IPS-18a (cell line): ENCODE measurements around the gene SHC4.
A peak's percentile ranks its signal among the peaks of the same experiment; 100 is the strongest.

Experiments used
- H3K27ac ChIP-seq: one replicate; pipeline ENCODE4 v1.5.1; 2013; ENCODE audit warnings: low read length
- H3K27me3 ChIP-seq: one replicate; pipeline ENCODE4 v1.6.1; 2013; ENCODE audit warnings: mild to moderate bottlenecking, low read length; ENCODE audit not compliant: control insufficient read depth, insufficient read depth
- H3K36me3 ChIP-seq: one replicate; pipeline ENCODE4 v1.6.1; 2013; ENCODE audit warnings: low read depth, low read length; ENCODE audit not compliant: control insufficient read depth
- H3K4me1 ChIP-seq: one replicate; pipeline ENCODE4 v1.6.1; 2013; ENCODE audit warnings: low read depth, low read length; ENCODE audit not compliant: control insufficient read depth
- H3K4me3 ChIP-seq: one replicate; pipeline ENCODE4 v1.5.1; 2013; ENCODE audit warnings: low read length
- H3K9ac ChIP-seq: one replicate; pipeline ENCODE4 v1.6.1; 2013; ENCODE audit warnings: mild to moderate bottlenecking, low read length, moderate library complexity
- H3K9me3 ChIP-seq: one replicate; pipeline ENCODE4 v1.6.1; 2013; ENCODE audit warnings: low read depth, low read length; ENCODE audit not compliant: control insufficient read depth

Gene SHC4, protein sequence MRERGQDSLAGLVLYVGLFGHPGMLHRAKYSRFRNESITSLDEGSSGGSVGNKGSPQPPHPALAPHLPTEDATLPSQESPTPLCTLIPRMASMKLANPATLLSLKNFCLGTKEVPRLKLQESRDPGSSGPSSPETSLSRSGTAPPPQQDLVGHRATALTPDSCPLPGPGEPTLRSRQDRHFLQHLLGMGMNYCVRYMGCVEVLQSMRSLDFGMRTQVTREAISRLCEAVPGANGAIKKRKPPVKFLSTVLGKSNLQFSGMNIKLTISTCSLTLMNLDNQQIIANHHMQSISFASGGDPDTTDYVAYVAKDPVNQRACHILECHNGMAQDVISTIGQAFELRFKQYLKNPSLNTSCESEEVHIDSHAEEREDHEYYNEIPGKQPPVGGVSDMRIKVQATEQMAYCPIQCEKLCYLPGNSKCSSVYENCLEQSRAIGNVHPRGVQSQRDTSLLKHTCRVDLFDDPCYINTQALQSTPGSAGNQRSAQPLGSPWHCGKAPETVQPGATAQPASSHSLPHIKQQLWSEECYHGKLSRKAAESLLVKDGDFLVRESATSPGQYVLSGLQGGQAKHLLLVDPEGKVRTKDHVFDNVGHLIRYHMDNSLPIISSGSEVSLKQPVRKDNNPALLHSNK

GRCh38 chr15:48963524-48964113 lies at the start of gene SHC4:
Gene SHC4, minus strand, starts transcription at chr15:48963919. Its CDS starts 904 bp downstream, at chr15:48963015.
- H3K4me3 ChIP-seq: peak within 1 kb of the TSS; percentile 96
- H3K4me1 ChIP-seq: peaks cover 7% of the 10 kb centered on the region
- peak within 1 kb of the TSS; percentile 35 for H3K9ac ChIP-seq
- peaks cover 35% of the 10 kb centered on the region for H3K27me3 ChIP-seq
- H3K36me3 ChIP-seq: no peaks in the 10 kb centered on the region
- no peaks in the 10 kb centered on the region for H3K9me3 ChIP-seq
- no peak within 1 kb of the TSS for H3K27ac ChIP-seq

- Histone ChIP-seq H3K9me3 (no peaks in the 10 kb centered on the region), H3K27me3 (no peaks in the 10 kb centered on the region), H3K9ac (no peak overlapping the region)
Measured at GRCh38 chr15:48999314-48999713, 35.6 kb upstream of the SHC4 start.

GRCh38 chr15:48996276-48996675 lies 32.6 kb upstream of the SHC4 start:
- Histone ChIP-seq H3K9ac (no peak overlapping the region), H3K36me3 (peaks cover 56% of the 10 kb centered on the region), H3K27ac (no peak overlapping the region), H3K4me3 (no peak overlapping the region), H3K27me3 (no peaks in the 10 kb centered on the region), H3K4me1 (no peaks in the 10 kb centered on the region), H3K9me3 (no peaks in the 10 kb centered on the region)

More at GRCh38 chr15:48999314-48999713, 35.6 kb upstream of the SHC4 start:
- Histone ChIP-seq H3K36me3 (peaks cover 35% of the 10 kb centered on the region), H3K4me3 (no peak overlapping the region), H3K4me1 (no peaks in the 10 kb centered on the region), H3K27ac (no peak overlapping the region)

GRCh38 chr15:48993380-48993779 lies 29.7 kb upstream of the SHC4 start:
- H3K9me3 ChIP-seq: no peaks in the 10 kb centered on the region
- H3K9ac ChIP-seq: no peak overlapping the region
- H3K27ac ChIP-seq: no peak overlapping the region
- H3K4me3 ChIP-seq: no peak overlapping the region
- H3K36me3 ChIP-seq: peaks cover 44% of the 10 kb centered on the region
- no peaks in the 10 kb centered on the region for H3K27me3 ChIP-seq
- H3K4me1 ChIP-seq: no peaks in the 10 kb centered on the region

- peaks cover 42% of the 10 kb centered on the region for H3K36me3 ChIP-seq
Measured at GRCh38 chr15:48992545-48992944, 28.8 kb upstream of the SHC4 start.

DNA sequence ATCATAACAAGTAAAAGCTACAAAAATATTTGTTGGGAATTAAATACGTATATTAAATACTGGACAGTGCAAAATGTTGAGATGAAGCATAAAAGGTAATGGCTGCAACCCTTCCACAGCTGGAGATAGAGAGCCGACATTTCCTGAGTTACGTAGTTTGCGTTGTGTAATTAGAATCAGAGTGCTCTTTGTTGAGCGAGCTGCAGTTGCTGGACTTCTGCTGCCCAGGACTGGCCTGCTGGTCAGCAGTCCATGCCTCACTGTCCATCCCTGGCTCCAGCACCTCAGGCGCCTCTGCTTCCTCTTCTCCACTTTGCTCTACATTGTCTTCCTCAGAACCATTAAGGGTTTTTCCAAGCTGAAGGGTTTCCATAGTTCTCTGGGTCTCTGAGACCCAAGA lies 28.4 kb upstream of the SHC4 start:
- no peak overlapping the region for H3K9ac ChIP-seq
- peaks cover 38% of the 10 kb centered on the region for H3K36me3 ChIP-seq
- H3K9me3 ChIP-seq: no peaks in the 10 kb centered on the region
- no peaks in the 10 kb centered on the region for H3K4me1 ChIP-seq
- no peaks in the 10 kb centered on the region for H3K27me3 ChIP-seq
- no peak overlapping the region for H3K27ac ChIP-seq
- no peak overlapping the region for H3K4me3 ChIP-seq

More at GRCh38 chr15:48992545-48992944, 28.8 kb upstream of the SHC4 start:
- Histone ChIP-seq H3K4me3 (no peak overlapping the region), H3K27ac (no peak overlapping the region), H3K4me1 (no peaks in the 10 kb centered on the region), H3K9me3 (no peaks in the 10 kb centered on the region), H3K27me3 (no peaks in the 10 kb centered on the region), H3K9ac (no peak overlapping the region)

- Histone ChIP-seq H3K27me3 (no peaks in the 10 kb centered on the region), H3K4me3 (no peak overlapping the region), H3K9ac (no peak overlapping the region), H3K36me3 (peaks cover 24% of the 10 kb centered on the region), H3K4me1 (no peaks in the 10 kb centered on the region), H3K27ac (no peak overlapping the region), H3K9me3 (no peaks in the 10 kb centered on the region)
Measured at GRCh38 chr15:48989170-48989569, 25.5 kb upstream of the SHC4 start.

GRCh38 chr15:48987142-48987541 lies 23.4 kb upstream of the SHC4 start:
- peaks cover 11% of the 10 kb centered on the region for H3K36me3 ChIP-seq
- no peak overlapping the region for H3K27ac ChIP-seq
- H3K27me3 ChIP-seq: no peaks in the 10 kb centered on the region
- H3K9ac ChIP-seq: no peak overlapping the region
- H3K4me3 ChIP-seq: no peak overlapping the region
- H3K4me1 ChIP-seq: no peaks in the 10 kb centered on the region
- no peaks in the 10 kb centered on the region for H3K9me3 ChIP-seq

- H3K36me3 ChIP-seq: peaks cover 2% of the 10 kb centered on the region
- H3K27me3 ChIP-seq: no peaks in the 10 kb centered on the region
- no peaks in the 10 kb centered on the region for H3K9me3 ChIP-seq
- H3K4me3 ChIP-seq: no peak overlapping the region
- no peak overlapping the region for H3K27ac ChIP-seq
- H3K9ac ChIP-seq: no peak overlapping the region
- H3K4me1 ChIP-seq: no peaks in the 10 kb centered on the region
Measured at GRCh38 chr15:48986240-48986639, 22.5 kb upstream of the SHC4 start.

DNA sequence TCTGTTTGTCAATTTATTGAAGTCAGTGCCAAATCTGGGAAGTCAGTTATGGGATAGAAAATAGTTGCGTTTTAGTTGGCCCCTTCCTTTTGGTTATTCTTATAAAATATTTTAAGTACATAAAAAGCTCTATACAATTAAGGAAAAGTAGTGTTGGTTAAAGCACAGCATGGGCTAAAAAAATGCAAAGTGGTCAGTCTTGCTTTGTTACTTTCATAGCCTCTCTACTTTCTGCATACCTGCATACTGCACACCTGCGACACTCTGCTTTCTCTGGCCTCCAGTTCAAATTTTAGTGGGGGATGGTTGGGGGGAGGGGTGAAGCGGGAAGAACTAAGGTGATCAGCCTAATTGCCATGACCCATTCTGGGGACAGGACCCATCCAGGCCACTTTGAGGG lies 21.8 kb upstream of the SHC4 start:
- H3K9ac ChIP-seq: no peak overlapping the region
- no peak overlapping the region for H3K4me3 ChIP-seq
- H3K36me3 ChIP-seq: no peaks in the 10 kb centered on the region
- no peaks in the 10 kb centered on the region for H3K9me3 ChIP-seq
- H3K4me1 ChIP-seq: no peaks in the 10 kb centered on the region
- no peak overlapping the region for H3K27ac ChIP-seq
- H3K27me3 ChIP-seq: no peaks in the 10 kb centered on the region

- Histone ChIP-seq H3K4me1 (no peaks in the 10 kb centered on the region), H3K27me3 (no peaks in the 10 kb centered on the region), H3K9me3 (no peaks in the 10 kb centered on the region), H3K27ac (no peak overlapping the region), H3K9ac (no peak overlapping the region), H3K4me3 (no peak overlapping the region), H3K36me3 (no peaks in the 10 kb centered on the region)
Measured at GRCh38 chr15:48984811-48985352, 21.2 kb upstream of the SHC4 start.
